ENCODE measurements around the gene WDFY4.

DNA sequence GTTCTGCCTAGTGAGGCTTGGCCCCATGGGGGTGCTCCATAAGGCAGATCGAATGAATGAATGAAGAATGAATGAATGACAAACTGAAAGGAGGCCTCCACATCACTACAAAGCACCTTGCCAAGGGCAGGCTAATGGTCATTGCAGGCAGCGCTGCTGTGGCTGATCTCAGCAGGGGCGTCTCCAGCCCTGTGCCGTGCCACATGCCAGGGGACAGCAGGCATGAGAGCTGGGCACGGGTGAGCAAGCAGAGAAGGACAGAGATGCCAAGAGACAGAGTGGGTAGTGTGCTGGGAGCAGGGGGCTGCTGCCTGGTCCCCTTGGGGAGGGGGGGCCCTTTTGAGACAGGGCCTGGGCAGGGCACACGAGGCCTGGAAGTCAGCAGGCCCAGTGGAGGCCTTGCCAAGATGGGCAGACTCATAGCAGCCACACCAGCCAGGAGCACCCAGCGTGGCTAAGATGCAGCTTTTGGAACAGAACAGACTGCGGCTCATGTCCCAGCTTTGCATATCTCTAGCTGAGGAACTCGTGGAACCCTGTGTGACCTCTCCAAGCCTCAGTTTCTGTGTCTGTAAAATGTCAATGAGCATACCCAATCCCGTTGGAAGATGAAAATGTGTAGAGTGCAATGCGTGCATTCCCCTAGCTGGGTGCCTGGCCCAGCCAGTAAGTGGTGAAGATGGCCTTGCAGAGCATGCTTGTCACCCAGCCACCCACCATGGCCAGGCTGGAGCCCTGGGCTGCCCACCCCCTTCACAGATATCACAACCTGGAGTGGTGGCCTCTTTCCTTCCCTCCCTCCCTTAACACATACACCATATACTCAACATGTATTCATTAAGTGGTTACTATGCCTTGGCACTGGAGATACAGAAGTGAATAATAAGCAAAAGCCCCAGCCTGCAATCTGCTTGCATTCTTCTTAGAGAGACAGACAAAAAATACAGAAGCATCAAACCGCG lies 316.0 kb downstream of the WDFY4 start:
- no peak for TF ChIP-seq ZNF274 (IDR thresholded peaks at IDR 0.05; ENCODE audit: low read depth, low read length)
- no peak for TF ChIP-seq POLR2A (IDR thresholded peaks at IDR 0.05; ENCODE audit: borderline replicate concordance, extremely low read depth, insufficient read depth, insufficient read length)
- TF ChIP-seq, protein P1, sequence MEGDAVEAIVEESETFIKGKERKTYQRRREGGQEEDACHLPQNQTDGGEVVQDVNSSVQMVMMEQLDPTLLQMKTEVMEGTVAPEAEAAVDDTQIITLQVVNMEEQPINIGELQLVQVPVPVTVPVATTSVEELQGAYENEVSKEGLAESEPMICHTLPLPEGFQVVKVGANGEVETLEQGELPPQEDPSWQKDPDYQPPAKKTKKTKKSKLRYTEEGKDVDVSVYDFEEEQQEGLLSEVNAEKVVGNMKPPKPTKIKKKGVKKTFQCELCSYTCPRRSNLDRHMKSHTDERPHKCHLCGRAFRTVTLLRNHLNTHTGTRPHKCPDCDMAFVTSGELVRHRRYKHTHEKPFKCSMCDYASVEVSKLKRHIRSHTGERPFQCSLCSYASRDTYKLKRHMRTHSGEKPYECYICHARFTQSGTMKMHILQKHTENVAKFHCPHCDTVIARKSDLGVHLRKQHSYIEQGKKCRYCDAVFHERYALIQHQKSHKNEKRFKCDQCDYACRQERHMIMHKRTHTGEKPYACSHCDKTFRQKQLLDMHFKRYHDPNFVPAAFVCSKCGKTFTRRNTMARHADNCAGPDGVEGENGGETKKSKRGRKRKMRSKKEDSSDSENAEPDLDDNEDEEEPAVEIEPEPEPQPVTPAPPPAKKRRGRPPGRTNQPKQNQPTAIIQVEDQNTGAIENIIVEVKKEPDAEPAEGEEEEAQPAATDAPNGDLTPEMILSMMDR (IDR thresholded peaks at IDR 0.05 in 2 of 3, conservative IDR thresholded peaks at IDR 0.05 in 1 of 3; ENCODE audit: borderline replicate concordance in 1 of 3, insufficient read depth in 1 of 3, low read depth in 2 of 3, low read length in 2 of 3), result no peak
- TF ChIP-seq, protein P2, sequence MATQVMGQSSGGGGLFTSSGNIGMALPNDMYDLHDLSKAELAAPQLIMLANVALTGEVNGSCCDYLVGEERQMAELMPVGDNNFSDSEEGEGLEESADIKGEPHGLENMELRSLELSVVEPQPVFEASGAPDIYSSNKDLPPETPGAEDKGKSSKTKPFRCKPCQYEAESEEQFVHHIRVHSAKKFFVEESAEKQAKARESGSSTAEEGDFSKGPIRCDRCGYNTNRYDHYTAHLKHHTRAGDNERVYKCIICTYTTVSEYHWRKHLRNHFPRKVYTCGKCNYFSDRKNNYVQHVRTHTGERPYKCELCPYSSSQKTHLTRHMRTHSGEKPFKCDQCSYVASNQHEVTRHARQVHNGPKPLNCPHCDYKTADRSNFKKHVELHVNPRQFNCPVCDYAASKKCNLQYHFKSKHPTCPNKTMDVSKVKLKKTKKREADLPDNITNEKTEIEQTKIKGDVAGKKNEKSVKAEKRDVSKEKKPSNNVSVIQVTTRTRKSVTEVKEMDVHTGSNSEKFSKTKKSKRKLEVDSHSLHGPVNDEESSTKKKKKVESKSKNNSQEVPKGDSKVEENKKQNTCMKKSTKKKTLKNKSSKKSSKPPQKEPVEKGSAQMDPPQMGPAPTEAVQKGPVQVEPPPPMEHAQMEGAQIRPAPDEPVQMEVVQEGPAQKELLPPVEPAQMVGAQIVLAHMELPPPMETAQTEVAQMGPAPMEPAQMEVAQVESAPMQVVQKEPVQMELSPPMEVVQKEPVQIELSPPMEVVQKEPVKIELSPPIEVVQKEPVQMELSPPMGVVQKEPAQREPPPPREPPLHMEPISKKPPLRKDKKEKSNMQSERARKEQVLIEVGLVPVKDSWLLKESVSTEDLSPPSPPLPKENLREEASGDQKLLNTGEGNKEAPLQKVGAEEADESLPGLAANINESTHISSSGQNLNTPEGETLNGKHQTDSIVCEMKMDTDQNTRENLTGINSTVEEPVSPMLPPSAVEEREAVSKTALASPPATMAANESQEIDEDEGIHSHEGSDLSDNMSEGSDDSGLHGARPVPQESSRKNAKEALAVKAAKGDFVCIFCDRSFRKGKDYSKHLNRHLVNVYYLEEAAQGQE (IDR thresholded peaks at IDR 0.05; ENCODE audit: low read depth), result no peak
- TF ChIP-seq, protein P3, sequence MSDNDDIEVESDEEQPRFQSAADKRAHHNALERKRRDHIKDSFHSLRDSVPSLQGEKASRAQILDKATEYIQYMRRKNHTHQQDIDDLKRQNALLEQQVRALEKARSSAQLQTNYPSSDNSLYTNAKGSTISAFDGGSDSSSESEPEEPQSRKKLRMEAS (IDR thresholded peaks at IDR 0.05), result no peak
- TF ChIP-seq, protein P4, sequence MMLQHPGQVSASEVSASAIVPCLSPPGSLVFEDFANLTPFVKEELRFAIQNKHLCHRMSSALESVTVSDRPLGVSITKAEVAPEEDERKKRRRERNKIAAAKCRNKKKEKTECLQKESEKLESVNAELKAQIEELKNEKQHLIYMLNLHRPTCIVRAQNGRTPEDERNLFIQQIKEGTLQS (IDR thresholded peaks at IDR 0.05), result no peak
- no peak for TF ChIP-seq SIN3A (IDR thresholded peaks at IDR 0.05; ENCODE audit: low read depth)
- no peak for TF ChIP-seq JUND (IDR thresholded peaks at IDR 0.05)
- TF ChIP-seq YY1 (IDR thresholded peaks at IDR 0.05; ENCODE audit: extremely low read depth, insufficient replicate concordance, low read depth, low read length), result no peak
- TF ChIP-seq POLR2AphosphoS5 (IDR thresholded peaks at IDR 0.05; ENCODE audit: low read depth, low read length), result no peak
